NT2/D1 (cell line): Measurements from ENCODE around the gene PDE11A.

Experiments used
- SUZ12 ChIP-seq: IDR thresholded peaks from 2 replicates; pipeline ENCODE4 v1.6.1; 2011; ENCODE audit not compliant: insufficient read length, insufficient read depth; ENCODE audit errors: extremely low read depth
- ZNF274 ChIP-seq: IDR thresholded peaks from 2 replicates; pipeline ENCODE4 v1.6.1; 2011; ENCODE audit warnings: mild to moderate bottlenecking, low read depth, low read length

DNA sequence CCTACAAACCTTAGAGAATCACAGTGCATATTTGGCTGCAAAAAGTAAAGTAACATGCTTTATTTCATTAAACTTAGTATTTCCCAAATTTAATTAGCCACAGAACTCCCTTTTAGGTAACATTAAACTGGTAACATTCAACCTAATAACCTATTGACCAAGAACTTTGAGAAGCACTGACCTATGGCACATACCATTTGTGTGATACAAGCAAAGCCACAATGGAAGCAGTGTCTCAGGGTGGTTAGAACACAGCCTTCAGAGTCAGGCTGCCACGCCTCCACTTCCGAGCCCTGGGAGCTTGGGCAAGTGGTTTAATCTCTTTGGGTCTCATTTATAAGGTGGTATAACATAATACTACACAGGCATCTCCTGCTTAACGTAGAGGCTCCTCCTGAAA is 301.4 kb downstream of the PDE11A start:
- TF ChIP-seq ZNF274 (no peak), SUZ12 (no peak)
